ENCODE data around the gene TNFSF12.
A peak's percentile ranks its signal among the peaks of the same experiment; 100 is the strongest.

TNFSF12 gene

GRCh38 chr17:7548585-7549400 lies at the start of gene TNFSF12:
TNFSF12 (plus strand) TSS chr17:7549058; CDS start chr17:7549154, 96 bp downstream.
- Histone ChIP-seq H3K4me1 (ENCODE audit: control insufficient read depth, insufficient read depth, low read length) (no peaks in the 10 kb centered on the region), H3K36me3 (ENCODE audit: control insufficient read depth, insufficient read depth, low read length) (no peaks in the 10 kb centered on the region), H3K4me3 (ENCODE audit: low read depth, low read length) (peak within 1 kb of the TSS; percentile 63), H3K9ac (ENCODE audit: low read depth, low read length) (peak within 1 kb of the TSS; percentile 3), H3K27me3 (ENCODE audit: control insufficient read depth, insufficient read depth, low read length) (peaks cover 5% of the 10 kb centered on the region), H3K9me3 (ENCODE audit: control insufficient read depth, insufficient read depth, low read length) (no peaks in the 10 kb centered on the region)

- Histone ChIP-seq H3K9me3 (ENCODE audit: control insufficient read depth, insufficient read depth, low read length) (no peaks in the 10 kb centered on the region), H3K4me1 (ENCODE audit: control insufficient read depth, insufficient read depth, low read length) (no peaks in the 10 kb centered on the region), H3K27me3 (ENCODE audit: control insufficient read depth, insufficient read depth, low read length) (no peaks in the 10 kb centered on the region), H3K4me3 (ENCODE audit: low read depth, low read length) (no peak overlapping the region), H3K9ac (ENCODE audit: low read depth, low read length) (no peak overlapping the region), H3K36me3 (ENCODE audit: control insufficient read depth, insufficient read depth, low read length) (peaks cover 81% of the 10 kb centered on the region)
These were observed 49.7 kb upstream of the TNFSF12 start for GRCh38 chr17:7499161-7499560.

DNA sequence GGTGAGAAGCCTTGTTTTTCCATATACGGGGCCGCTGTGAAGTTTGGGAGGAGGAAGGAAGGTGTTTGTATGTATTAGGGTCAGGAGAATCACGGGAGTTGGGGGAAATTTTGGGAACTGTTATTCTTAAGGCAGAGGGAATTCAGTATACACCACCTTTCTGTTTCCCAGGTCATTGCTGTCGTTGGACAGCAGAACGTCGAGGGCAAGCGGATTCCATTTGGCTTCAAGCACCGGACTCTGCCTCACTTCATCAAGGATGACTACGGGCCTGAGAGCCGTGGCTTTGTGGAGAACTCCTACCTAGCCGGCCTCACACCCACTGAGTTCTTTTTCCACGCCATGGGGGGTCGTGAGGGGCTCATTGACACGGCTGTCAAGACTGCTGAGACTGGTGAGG lies 47.1 kb upstream of the TNFSF12 start:
- Histone ChIP-seq H3K4me3 (ENCODE audit: low read depth, low read length) (no peak overlapping the region), H3K9me3 (ENCODE audit: control insufficient read depth, insufficient read depth, low read length) (no peaks in the 10 kb centered on the region), H3K36me3 (ENCODE audit: control insufficient read depth, insufficient read depth, low read length) (peaks cover 71% of the 10 kb centered on the region), H3K4me1 (ENCODE audit: control insufficient read depth, insufficient read depth, low read length) (no peaks in the 10 kb centered on the region), H3K27me3 (ENCODE audit: control insufficient read depth, insufficient read depth, low read length) (no peaks in the 10 kb centered on the region), H3K9ac (ENCODE audit: low read depth, low read length) (no peak overlapping the region)

DNA sequence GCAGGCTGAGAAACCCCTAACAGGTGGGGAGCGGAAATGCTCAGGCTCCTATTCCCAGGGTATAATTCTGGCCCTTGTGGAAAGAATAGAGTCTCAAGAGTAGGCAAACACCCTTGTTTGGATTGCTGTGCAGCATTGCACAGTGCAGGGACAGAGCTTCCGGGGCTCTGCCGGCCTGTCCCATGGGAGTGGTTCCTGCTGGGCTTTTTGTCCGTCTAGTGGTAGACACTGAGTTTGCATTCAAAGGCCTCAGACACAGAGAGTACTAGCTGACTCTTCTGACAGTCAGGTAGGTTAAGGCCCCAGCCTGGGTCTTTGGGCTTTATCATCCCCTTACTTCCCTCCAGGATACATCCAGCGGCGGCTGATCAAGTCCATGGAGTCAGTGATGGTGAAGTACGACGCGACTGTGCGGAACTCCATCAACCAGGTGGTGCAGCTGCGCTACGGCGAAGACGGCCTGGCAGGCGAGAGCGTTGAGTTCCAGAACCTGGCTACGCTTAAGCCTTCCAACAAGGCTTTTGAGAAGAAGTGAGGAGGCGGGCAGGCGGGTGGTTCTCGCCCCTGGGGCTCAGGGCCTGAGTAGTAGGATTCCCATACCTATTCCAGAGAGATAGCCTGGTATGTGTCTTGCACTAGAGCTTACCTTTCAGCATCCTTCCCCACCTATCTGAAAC lies 46.5 kb upstream of the TNFSF12 start:
- H3K9ac ChIP-seq (ENCODE audit: low read depth, low read length) = no peak overlapping the region
- no peak overlapping the region for H3K4me3 ChIP-seq (ENCODE audit: low read depth, low read length)
- peaks cover 70% of the 10 kb centered on the region for H3K36me3 ChIP-seq (ENCODE audit: control insufficient read depth, insufficient read depth, low read length)

DNA sequence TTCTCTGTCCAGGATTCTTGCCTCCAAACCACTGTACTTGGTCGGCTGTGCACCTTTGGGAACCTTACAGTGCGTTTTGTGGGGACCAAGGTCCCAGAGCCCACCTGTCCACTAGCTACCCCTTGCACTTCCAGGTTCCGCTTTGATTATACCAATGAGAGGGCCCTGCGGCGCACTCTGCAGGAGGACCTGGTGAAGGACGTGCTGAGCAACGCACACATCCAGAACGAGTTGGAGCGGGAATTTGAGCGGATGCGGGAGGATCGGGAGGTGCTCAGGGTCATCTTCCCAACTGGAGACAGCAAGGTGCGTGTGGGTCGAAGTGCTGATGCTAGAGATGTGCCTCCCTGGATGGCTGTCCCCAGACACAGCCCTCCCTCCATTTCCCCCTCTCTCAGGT lies 45.9 kb upstream of the TNFSF12 start:
- no peaks in the 10 kb centered on the region for H3K27me3 ChIP-seq (ENCODE audit: control insufficient read depth, insufficient read depth, low read length)
- H3K9ac ChIP-seq (ENCODE audit: low read depth, low read length) = no peak overlapping the region
- no peaks in the 10 kb centered on the region for H3K4me1 ChIP-seq (ENCODE audit: control insufficient read depth, insufficient read depth, low read length)
- no peaks in the 10 kb centered on the region for H3K9me3 ChIP-seq (ENCODE audit: control insufficient read depth, insufficient read depth, low read length)
- no peak overlapping the region for H3K4me3 ChIP-seq (ENCODE audit: low read depth, low read length)
- H3K36me3 ChIP-seq (ENCODE audit: control insufficient read depth, insufficient read depth, low read length) = peaks cover 65% of the 10 kb centered on the region

More for the DNA sequence above, 46.5 kb upstream of the TNFSF12 start:
- Histone ChIP-seq H3K9me3 (ENCODE audit: control insufficient read depth, insufficient read depth, low read length) (no peaks in the 10 kb centered on the region), H3K4me1 (ENCODE audit: control insufficient read depth, insufficient read depth, low read length) (no peaks in the 10 kb centered on the region), H3K27me3 (ENCODE audit: control insufficient read depth, insufficient read depth, low read length) (no peaks in the 10 kb centered on the region)

DNA sequence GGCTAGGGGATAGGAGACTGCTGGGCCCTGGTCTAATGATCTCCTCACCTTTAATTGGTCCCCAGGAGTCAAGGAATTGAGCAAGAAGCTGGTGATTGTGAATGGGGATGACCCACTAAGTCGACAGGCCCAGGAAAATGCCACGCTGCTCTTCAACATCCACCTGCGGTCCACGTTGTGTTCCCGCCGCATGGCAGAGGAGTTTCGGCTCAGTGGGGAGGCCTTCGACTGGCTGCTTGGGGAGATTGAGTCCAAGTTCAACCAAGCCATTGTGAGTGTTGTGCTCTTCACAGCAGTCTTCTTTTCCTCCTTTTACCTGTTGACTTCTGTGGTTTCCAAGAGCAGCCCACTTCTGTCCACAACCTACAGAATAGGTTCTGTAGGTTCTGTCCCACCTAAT lies 45.3 kb upstream of the TNFSF12 start:
- Histone ChIP-seq H3K9me3 (ENCODE audit: control insufficient read depth, insufficient read depth, low read length) (no peaks in the 10 kb centered on the region), H3K9ac (ENCODE audit: low read depth, low read length) (no peak overlapping the region), H3K36me3 (ENCODE audit: control insufficient read depth, insufficient read depth, low read length) (peaks cover 64% of the 10 kb centered on the region), H3K4me3 (ENCODE audit: low read depth, low read length) (no peak overlapping the region), H3K27me3 (ENCODE audit: control insufficient read depth, insufficient read depth, low read length) (no peaks in the 10 kb centered on the region), H3K4me1 (ENCODE audit: control insufficient read depth, insufficient read depth, low read length) (no peaks in the 10 kb centered on the region)

DNA sequence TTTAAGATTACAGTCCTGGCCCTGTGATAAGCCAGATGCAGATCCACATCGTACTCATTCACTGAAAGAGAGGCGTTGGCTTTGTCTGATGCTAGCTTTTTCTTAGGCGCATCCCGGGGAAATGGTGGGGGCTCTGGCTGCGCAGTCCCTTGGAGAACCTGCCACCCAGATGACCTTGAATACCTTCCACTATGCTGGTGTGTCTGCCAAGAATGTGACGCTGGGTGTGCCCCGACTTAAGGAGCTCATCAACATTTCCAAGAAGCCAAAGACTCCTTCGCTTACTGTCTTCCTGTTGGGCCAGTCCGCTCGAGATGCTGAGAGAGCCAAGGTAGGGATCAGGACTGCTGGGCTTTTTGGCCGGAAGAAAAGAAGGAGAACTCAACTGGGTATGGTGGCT lies 40.7 kb upstream of the TNFSF12 start:
- no peak overlapping the region for H3K9ac ChIP-seq (ENCODE audit: low read depth, low read length)
- H3K4me1 ChIP-seq (ENCODE audit: control insufficient read depth, insufficient read depth, low read length) = no peaks in the 10 kb centered on the region
- H3K27me3 ChIP-seq (ENCODE audit: control insufficient read depth, insufficient read depth, low read length) = no peaks in the 10 kb centered on the region
- H3K4me3 ChIP-seq (ENCODE audit: low read depth, low read length) = no peak overlapping the region
- H3K36me3 ChIP-seq (ENCODE audit: control insufficient read depth, insufficient read depth, low read length) = peaks cover 62% of the 10 kb centered on the region
- no peaks in the 10 kb centered on the region for H3K9me3 ChIP-seq (ENCODE audit: control insufficient read depth, insufficient read depth, low read length)

GRCh38 chr17:7508846-7509245 lies 40.0 kb upstream of the TNFSF12 start:
- Histone ChIP-seq H3K9ac (ENCODE audit: low read depth, low read length) (no peak overlapping the region), H3K4me3 (ENCODE audit: low read depth, low read length) (no peak overlapping the region), H3K4me1 (ENCODE audit: control insufficient read depth, insufficient read depth, low read length) (no peaks in the 10 kb centered on the region), H3K27me3 (ENCODE audit: control insufficient read depth, insufficient read depth, low read length) (no peaks in the 10 kb centered on the region), H3K9me3 (ENCODE audit: control insufficient read depth, insufficient read depth, low read length) (no peaks in the 10 kb centered on the region), H3K36me3 (ENCODE audit: control insufficient read depth, insufficient read depth, low read length) (peaks cover 61% of the 10 kb centered on the region)

DNA sequence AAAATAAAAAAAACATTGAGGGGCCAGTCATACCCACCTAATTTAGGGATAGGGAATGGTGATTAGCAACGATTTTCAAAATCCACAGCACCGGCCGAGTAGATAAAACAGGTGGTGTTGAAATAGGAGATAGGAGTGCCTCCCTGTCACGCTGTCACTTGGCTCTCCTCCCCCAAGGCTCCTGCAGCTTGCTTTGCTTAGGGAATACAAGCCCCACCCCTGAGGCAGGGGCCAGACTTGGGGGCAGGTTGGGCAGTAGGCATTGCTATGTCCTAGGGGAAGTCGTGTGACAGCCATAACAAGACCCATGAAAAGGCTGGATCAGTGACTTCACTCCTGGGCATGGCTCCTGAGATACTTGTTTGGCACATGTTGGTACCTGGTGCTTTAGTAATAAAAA lies 38.9 kb upstream of the TNFSF12 start:
- no peak overlapping the region for H3K4me3 ChIP-seq (ENCODE audit: low read depth, low read length)
- no peak overlapping the region for H3K9ac ChIP-seq (ENCODE audit: low read depth, low read length)
- H3K36me3 ChIP-seq (ENCODE audit: control insufficient read depth, insufficient read depth, low read length) = peaks cover 59% of the 10 kb centered on the region
- no peaks in the 10 kb centered on the region for H3K27me3 ChIP-seq (ENCODE audit: control insufficient read depth, insufficient read depth, low read length)
- no peaks in the 10 kb centered on the region for H3K9me3 ChIP-seq (ENCODE audit: control insufficient read depth, insufficient read depth, low read length)
- H3K4me1 ChIP-seq (ENCODE audit: control insufficient read depth, insufficient read depth, low read length) = no peaks in the 10 kb centered on the region

DNA sequence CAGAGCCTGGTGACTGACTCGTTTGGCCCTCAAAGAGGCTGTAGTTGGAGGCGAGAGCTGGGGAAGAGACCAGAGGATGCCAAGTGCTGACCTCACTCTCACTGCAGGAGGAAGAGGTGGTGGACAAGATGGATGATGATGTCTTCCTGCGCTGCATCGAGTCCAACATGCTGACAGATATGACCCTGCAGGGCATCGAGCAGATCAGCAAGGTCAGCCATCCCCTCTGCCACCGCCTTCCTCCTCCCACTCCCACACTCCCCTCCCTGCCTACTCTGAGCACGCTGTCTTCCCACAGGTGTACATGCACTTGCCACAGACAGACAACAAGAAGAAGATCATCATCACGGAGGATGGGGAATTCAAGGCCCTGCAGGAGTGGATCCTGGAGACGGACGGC lies 37.8 kb upstream of the TNFSF12 start:
- Histone ChIP-seq H3K9me3 (ENCODE audit: control insufficient read depth, insufficient read depth, low read length) (no peaks in the 10 kb centered on the region), H3K4me3 (ENCODE audit: low read depth, low read length) (no peak overlapping the region), H3K9ac (ENCODE audit: low read depth, low read length) (no peak overlapping the region), H3K36me3 (ENCODE audit: control insufficient read depth, insufficient read depth, low read length) (peaks cover 59% of the 10 kb centered on the region), H3K4me1 (ENCODE audit: control insufficient read depth, insufficient read depth, low read length) (no peaks in the 10 kb centered on the region), H3K27me3 (ENCODE audit: control insufficient read depth, insufficient read depth, low read length) (no peaks in the 10 kb centered on the region)

GRCh38 chr17:7512105-7512504 lies 36.8 kb upstream of the TNFSF12 start:
- no peak overlapping the region for H3K4me3 ChIP-seq (ENCODE audit: low read depth, low read length)

More at GRCh38 chr17:7512105-7512504, 36.8 kb upstream of the TNFSF12 start:
- no peaks in the 10 kb centered on the region for H3K9me3 ChIP-seq (ENCODE audit: control insufficient read depth, insufficient read depth, low read length)
- no peak overlapping the region for H3K9ac ChIP-seq (ENCODE audit: low read depth, low read length)
- no peaks in the 10 kb centered on the region for H3K4me1 ChIP-seq (ENCODE audit: control insufficient read depth, insufficient read depth, low read length)
- no peaks in the 10 kb centered on the region for H3K27me3 ChIP-seq (ENCODE audit: control insufficient read depth, insufficient read depth, low read length)
- H3K36me3 ChIP-seq (ENCODE audit: control insufficient read depth, insufficient read depth, low read length) = peaks cover 52% of the 10 kb centered on the region

Measured in iPS-15b (cell line).